Esophagus squamous epithelium (tissue), 4 donors: ENCODE data around the gene CSNK1G2.

ENCODE experiments used
- CTCF ChIP-seq, 6 experiments: fragments of 450-650 bp in 4 of 6; fragments of 200-600 bp in 2 of 6; sonication (generic) in 2 of 6; IDR thresholded peaks; one replicate each; pipeline ENCODE4 v1.5.1; 2016 to 2019; ENCODE audit warnings: antibody characterized with exemption in 6 of 6, mild to moderate bottlenecking in 4 of 6, moderate library complexity in 4 of 6
- POLR2A ChIP-seq, 4 donors: fragments of 450-650 bp; IDR thresholded peaks; one replicate each; pipeline ENCODE4 v1.6.1; 2017; ENCODE audit warnings: antibody characterized with exemption in 4 of 4, mild to moderate bottlenecking in 4 of 4, moderate library complexity in 3 of 4

- TF ChIP-seq CTCF (IDR thresholded peaks at IDR 0.05): no peak
- no peak for TF ChIP-seq POLR2A (IDR thresholded peaks at IDR 0.05)
These were observed 27.0 kb upstream of the CSNK1G2 start for GRCh38 chr19:1913781-1914577.
